ENCODE results near the gene SYT1. TPM values are rescaled to one million over a fixed set of nuclear protein-coding genes. Genes with fewer than 3 reads are reported as not detected.
"Not testable (repeated sequence)": the region's sequence is repeated elsewhere in the genome, so short reads cannot be mapped to it uniquely, and the experiment has no call there.

Gene SYT1
- total RNA-seq (ENCODE audit: insufficient read depth, low replicate concordance), result 8.4 TPM

DNA sequence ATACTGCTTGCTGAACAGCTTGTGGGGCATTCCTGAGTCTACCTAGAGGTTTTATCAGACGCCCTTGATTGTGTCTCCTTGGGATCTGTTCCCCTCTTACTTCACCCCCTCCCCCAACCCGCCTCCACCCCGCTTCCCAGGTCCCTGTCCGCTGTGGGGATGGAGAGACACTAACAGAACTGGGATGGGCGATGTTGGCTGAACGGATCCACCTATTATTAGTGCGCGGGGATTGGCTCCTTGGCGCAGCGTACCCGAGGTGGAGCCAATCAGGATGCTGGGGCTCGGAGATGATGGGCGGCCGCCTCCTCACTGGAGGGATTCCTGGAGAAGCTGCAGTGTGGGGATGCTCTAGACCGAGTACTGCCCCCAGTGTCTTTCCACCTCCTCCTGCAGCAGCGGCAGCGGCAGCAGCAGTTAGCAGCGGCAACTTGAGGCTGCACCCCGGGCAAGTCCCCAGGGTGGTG, at the start of gene SYT1:
SYT1 (plus strand) TSS at position 372 of the 467 bp plus-strand sequence.
- DNase-seq (ENCODE audit: low spot score), result peak; percentile 95

DNA sequence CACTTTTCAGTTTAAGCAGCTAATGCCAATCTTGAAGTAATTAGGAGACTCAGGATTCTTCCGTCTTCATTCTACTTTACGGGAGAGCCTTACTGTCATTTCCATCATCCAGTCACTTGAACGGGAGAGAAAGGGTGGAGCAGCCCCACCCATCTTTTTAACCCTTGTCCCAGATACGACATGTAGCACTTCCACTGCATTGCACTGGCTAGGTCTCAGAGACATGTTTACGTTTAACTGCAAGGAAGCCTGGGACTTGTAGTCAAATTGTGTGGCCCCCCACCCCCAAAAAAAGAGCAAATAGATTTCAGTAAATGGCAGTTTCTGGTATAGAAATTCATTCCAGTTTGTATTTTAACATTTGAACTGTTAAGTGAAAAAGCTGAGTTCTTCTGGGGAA, 46.1 kb upstream of the SYT1 start:
- DNase-seq (ENCODE audit: low spot score), result no peak

DNA sequence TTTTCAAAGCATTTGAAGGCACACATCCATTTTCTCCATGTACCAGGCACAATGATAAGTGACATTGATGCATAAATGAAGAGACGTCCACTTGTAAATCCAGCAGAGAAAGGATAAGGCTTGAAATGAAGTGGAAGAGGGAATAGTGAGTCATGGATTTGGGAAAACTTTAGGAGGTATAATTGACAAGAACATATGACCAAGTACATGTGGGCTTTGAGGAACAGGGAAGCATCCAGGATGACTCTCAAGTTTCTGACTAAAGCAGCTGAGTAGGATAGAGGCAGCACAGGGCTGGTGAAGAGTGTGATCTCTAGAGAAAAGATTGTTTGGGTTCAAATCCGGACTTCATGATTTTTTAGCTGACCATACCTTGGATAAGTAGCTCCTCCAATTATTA, 43.6 kb upstream of the SYT1 start:
- DNase-seq (ENCODE audit: low spot score), result no peak

DNA sequence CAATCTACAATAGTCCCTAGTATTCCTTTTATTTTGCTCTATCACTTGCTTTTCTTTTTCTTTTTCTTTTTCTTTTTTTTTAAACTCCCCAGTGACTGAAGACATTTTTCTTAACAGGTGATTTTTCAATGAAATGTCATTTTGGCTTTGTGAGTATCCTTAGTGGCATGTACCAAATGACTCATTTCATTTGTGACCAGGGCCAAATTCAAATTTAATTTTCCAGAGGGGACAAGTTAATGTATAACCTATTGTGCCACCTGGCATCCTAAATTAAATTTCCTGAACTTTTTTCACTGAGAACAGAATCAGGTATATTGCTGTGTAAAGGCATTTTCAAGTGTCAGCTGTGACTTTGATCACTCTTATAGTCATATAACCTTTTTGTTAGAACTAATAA, 39.7 kb upstream of the SYT1 start:
- DNase-seq (ENCODE audit: low spot score), result no peak

DNA sequence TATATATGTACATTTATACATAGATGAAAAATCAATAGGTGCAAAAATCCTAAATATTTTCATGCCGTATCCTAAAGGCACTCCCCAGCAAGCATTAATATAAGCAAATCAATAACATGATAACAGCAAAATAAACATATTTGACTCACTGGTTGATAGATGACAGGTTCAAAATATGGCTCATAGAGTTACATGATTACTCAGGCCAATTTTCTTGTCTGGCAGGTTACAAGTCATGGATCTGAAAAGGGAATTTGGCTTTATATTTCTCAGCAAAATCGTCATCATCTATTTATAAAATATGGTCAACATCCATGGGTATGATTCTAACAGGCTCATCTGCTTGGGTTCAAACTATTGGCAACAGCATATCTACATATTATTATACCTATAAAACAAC, 34.9 kb upstream of the SYT1 start:
- no peak for DNase-seq (ENCODE audit: low spot score)

DNA sequence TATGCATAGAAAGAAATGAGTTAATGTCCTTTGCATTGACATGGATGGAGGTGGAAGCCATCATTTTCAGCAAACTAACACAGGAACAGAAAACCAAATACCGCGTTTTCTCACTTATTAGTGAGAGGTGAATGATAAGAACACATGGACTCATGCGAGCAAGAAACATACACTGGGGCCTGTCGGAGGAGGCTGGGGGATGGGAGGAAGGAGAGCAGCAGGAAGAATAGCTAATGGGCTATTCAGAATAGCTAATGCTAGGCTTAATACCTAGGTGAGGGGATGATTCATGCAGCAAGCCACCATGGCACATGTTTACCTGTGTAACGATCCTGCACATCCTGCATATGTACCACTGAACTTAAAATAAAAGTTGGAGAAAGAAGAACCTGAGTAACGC, 29.1 kb upstream of the SYT1 start:
- DNase-seq (ENCODE audit: low spot score), result no peak

DNA sequence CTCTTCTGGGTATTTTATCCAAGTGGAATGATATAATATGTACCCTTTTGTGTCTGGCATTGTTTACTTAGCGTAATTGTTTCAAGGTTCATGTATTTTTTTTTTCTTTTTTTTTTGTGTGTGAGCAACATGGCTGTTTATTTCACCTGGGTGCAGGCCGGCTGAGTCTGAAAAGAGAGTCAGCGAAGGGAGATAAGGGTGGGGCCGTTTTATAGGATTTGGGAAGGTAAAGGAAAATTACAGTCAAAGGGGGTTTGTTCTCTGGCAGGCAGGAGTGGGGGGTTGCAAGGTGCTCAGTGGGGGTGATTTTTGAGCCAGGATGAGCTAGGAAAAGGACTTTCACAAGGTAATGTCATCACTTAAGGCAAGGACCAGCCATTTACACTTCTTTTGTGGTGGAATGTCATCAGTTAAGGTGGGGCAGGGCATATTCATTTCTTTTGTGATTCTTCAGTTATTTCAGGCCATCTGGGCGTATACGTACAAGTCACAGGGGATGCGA, 24.0 kb upstream of the SYT1 start:
- DNase-seq (ENCODE audit: low spot score), result not testable (repeated sequence)

DNA sequence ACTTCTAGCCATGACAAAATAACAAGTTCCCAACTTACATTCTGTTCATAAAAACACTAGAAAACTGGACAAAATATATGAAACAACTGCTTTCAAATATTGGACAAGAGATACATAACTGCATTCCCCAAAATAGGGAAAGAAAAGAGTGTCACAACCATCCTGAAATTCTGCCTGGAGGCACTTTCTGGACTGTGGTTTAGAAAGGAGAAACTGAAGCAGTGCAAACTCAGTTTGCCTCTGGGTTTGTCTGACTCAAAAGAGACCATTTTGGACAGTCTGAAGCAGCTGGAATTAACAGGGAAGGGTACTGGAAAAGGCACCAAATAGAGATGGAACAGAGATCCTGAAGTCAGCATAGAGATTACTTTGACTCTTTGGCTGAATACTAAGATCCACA, 11.3 kb upstream of the SYT1 start:
- DNase-seq (ENCODE audit: low spot score), result no peak

DNA sequence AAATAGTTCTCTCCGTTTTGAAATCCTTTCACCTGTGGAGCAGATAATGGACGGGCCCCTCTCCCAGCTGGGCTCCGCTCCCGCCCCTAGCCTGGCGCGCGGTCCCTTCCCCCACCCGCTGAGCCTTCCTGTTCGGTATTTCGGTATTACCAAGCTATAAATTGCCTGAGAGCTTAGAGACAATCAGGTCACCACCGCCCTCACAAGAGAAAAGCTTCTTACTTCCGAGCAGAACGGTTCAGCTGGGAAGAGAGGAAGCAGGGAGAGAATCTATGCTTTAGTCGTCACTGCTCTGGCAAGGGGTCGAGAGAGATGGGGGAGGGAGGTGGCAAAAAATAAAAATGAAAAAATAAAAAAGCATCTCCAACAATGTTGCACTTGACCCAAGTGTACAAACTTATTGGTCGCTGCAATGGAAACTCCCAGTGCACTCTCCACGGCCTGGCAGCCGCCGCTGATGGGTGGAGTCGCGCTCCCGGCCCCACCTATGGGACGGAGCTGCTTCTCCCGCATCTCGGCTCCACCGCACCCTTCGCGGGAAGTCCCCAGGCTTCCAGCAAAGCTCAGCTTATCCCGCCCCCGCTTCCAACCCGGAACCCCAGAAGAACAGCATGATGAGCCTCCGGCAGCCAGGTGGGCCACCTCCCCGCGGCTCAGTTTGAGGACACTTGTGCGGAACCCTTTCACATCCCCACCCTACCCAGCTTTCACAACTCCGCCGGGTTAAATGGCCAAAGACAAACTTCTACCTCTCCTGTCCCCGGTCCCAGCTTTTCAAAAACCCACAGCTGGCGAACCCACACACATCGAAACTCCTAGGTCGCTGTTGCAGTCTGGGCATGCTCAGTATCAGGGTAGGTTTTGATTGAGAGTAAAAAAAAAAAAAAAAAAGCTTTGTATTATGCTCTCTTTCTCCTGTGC, 832 bp upstream of the SYT1 start:
- DNase-seq (ENCODE audit: low spot score), result peak; percentile 71

DNA sequence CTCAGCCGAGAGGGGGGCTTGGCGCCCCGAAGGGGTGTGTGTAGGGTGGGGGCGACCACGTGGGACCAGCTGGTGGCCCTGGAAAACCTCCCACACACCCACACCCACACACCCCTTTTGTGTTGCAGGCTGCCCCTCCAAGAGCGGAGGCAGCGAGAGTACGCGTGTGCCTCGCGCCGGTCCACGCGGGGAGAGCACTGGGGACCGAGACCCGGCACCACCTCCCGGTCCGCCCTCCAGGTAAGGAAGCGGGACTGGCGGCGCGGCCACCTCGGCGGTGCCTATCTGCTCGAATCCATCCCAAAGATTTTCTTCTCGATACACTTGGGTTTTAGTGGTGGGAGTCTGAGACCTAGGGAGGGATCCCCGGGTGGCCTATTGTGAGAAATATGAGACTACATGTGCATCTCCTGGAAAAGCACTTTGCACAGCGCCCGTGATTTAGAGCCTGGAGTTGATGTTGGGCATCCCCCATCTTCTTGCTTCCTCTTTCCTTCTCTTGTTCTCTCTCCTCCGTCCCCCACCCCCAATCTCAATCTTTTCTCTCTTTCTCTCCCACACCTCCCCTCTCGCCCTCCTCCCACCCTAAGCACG, 393 bp downstream of the SYT1 start:
- no peak for DNase-seq (ENCODE audit: low spot score)

DNA sequence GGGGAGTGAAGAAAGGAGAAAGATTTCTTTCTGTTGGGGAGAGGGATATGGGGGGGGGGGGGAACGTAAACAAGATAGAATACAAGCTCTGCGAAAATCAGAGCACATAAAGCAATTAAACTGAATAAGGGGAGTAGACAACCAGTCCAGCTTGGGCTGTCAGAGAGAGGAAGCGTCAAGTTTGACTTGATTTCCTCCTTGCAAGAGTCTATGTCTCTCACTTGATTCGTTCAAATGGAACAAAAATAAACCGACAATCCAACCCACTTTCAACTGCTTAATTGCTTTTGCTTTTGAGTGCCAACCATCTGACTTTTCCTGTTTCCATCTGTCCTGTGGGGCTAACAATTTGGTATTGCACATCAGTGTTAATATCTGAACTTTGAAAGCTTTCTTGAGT, 942 bp downstream of the SYT1 start:
- DNase-seq (ENCODE audit: low spot score), result no peak

DNA sequence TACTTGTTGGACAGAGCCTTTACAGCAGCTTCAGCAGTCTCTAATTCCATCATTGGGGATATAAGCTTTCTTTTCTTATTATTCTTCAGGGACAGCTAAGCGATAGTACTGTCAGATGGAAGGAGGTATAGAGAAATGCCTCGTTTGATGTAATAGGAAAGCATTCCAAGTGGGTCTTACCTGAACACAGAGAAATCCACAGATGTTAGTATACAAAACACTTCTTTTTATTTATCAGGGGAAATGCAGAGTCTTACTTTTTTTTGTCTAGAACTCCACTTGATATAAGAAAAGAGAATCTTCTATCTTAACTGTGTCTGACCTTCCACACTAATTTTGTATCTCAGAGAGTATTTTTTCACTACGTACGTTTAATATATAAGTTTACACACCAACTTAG, 1.9 kb downstream of the SYT1 start:
- DNase-seq (ENCODE audit: low spot score), result no peak

DNA sequence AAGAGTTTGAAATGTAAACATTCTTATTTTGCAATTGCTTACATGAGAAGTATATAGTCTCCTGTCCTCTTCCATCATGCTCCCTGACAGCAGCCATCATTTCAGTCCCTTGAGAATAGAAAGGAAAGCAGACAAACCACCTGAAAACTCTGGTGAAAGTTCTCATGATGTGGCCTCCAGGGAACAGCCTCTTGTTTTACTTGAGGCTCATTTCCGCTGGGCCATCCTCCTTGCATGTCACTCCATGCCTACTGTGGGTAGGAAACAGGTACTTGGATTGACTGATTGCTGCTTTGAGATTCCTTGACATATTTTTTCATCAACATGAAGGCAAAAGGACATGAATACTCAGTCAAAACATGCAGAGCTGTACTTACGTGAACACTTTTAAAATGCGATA, 6.0 kb downstream of the SYT1 start:
- no peak for DNase-seq (ENCODE audit: low spot score)

DNA sequence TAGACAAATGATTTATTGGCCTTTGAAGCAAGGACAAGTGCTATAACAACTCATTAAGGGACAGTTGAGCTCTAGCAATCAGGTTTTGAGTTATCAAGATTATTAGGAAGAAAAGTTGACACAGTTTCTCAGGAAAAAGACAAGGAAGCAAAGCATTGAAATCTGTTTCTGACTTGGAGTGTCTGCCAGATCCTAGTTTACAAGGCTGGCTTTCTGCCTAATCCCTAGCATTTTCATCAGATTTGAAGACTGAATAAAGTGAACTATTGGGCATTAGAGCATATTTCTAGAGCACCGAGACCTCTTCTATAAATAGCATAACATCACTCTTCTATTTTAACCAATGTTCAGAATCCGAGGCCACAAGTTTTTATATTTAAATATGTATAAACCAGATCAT, 7.0 kb downstream of the SYT1 start:
- peak; percentile 94 for DNase-seq (ENCODE audit: low spot score)

DNA sequence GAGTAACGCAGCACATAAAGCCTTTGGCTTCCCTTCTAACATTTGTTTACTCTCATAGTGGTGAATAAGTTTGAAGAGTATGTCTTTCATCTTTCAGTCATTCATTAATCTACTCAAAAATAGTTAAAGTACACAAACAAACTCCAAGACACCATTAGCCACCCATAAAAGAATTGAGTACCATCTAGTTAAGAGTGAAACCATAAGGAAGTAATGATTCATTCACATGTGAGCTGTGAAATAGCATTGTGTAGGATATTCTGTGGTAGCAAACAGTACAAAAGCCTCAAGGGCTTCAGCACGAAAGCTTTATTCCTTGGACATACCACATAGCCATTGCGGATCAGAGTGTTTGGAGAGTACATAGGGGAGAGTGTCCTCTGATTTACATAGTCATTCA, 13.9 kb downstream of the SYT1 start:
- DNase-seq (ENCODE audit: low spot score), result no peak

DNA sequence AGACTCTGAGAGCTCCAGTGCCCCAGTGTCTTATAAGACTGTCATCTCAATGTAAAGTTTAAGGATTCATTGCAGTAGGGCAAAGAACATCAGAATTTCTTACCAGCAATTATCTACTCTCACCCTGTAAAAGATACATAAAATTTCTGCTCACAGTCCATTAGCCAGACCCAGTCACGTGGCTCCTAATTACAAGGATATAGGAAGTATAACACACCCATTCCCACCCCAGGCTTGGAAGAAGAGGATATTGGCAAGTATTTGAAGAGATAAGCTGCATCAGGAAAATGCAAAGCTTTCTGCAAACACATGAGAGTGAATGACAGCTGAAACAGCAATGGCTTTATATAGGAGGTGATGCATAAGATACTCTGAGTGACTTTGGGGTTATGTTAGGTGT, 14.3 kb downstream of the SYT1 start:
- no peak for DNase-seq (ENCODE audit: low spot score)

DNA sequence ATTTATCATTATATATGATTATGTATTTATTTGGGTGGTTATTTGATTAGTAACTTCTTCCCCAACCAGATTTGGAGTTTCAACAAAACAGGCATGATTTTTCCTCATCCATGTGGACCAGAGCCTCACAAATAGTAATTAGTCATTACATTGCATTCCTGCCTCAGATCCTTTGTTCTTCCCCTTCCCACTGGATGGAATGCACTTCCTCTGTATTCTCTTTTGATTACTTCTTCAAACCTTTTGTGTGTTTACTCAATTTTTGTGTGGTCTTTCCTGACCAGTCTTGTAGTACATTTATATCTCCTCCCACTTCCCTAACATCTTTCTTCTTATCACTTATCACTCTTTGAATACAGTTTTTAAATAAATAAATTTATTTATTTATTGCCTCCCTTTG, 15.5 kb downstream of the SYT1 start:
- no peak for DNase-seq (ENCODE audit: low spot score)

DNA sequence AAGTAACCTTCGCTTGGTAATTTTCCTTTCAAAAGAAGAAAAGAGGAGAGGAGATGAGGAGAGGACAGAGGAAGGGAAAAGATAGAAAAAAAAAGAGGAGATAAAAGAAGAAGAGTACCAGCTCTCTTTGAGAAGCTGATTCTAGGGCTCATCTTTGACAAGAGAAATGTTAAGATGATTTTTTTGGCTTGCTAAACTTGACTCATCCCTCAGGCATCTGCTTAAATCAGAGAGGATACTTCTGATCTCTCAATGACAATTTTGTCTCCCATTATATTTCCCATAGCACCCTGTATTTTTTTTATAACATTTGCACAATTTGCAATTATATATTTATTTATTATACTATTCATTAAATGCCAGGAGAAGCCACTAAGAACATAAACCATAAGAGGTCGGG, 17.1 kb downstream of the SYT1 start:
- DNase-seq (ENCODE audit: low spot score), result no peak

DNA sequence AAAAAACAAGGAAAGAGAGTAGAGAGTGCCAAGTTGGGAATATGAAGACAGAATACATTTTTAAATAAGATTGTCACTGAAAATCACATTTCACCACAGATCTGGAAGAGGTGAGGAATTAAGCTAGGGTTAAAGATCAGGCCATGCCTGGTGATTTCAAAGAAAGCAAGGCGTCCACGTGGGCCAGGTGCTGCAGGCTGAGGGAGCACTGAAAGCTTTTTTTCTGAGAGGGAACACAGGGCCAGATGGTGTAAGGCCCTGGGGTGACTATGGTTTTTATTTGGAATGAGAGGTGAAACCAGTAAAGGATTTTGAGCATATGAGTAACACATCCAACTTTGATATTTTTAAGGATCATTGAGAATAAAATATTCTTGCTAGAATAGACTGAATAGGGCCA, 20.9 kb downstream of the SYT1 start:
- no peak for DNase-seq (ENCODE audit: low spot score)

DNA sequence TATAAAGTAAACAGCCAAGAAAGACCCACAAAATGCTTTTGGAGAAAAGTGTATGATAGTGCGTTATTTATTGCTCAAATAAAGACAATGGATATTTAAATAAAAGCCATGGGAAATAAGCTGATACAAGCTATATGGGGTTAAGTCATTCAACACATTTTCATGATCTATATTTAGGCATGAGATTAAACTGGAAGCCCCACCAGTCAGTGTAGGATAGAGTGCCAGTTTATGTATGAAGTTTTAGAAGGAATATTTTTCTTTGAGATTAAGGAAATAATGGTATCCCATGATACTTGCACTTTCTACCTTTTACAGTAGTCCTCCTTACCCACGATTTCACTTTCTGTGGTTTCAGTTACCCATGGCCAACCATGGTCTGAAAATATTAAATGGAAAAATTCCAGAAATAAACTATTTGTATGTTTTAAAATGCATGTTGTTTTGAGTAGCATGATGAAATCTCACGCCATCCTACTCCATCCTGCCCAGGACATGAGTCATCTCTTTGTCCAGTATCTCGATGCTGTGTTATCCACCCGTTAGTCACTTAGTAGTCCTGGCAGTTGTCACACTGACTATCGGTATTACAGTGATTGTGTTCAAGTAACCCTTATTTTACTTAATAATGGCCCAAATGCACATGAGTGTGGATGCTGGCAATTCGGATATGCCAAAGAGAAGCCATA, 22.3 kb downstream of the SYT1 start:
- DNase-seq (ENCODE audit: low spot score), result no peak

DNA sequence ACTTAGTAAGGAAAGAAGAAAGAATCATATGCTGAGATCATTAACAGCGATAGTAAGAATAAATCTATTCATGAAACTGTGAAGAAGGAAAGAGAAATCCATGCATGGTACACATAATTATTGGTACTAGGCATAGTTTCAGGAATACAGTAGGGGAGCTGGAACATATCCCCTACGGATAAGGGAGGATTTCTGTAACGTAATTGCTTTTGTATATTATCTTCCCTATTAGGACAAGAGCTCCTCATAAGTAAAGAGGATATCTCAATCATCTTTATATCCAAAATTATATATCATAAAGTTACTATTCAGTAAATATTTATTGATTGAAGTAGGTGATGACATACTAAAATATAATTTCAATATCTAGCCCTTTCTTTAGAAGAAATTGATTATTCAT, 22.9 kb downstream of the SYT1 start:
- no peak for DNase-seq (ENCODE audit: low spot score)

DNA sequence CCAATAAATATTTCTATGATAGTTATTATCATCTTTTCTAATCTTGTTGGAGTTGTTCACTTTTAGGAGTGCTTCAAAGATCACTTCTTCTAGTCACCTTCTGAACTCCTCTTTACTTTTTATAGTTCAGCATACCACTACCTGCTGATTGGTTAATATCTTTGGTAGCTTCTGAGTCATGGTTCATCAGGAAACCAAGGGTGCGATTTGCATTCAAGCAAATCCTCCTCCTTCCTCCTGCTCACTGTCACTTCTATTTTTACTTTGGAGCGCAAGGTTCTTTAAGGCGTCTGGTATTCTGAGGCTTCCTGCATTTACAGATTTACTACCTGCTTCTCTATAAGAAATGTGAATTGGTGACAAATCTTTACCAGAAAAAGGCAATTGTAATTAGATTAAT, 24.0 kb downstream of the SYT1 start:
- no peak for DNase-seq (ENCODE audit: low spot score)

All from umbilical cord (tissue), 2 donors.